ENCODE measurements around the gene PARN. TPM values are rescaled to one million over a fixed set of nuclear protein-coding genes. Genes with fewer than 3 reads are reported as not detected.

The PARN gene
- total RNA-seq, 1 donor from 2014 or later = 16.8 TPM

- no peaks in the 10 kb centered on the region for H3K9me3 ChIP-seq (replicated peaks)
- H3K4me1 ChIP-seq = peaks cover 29% of the 10 kb centered on the region
- H3K36me3 ChIP-seq = no peaks in the 10 kb centered on the region
- intact Hi-C loops (cut with micrococcal nuclease) = no loop called here
- H3K27ac ChIP-seq (replicated peaks) = no peak overlapping the region
- no peak overlapping the region for H3K4me3 ChIP-seq
- no peak for TF ChIP-seq CTCF (IDR thresholded peaks at IDR 0.05; ENCODE audit: borderline replicate concordance)
- H3K27me3 ChIP-seq (ENCODE audit: low read depth) = no peaks in the 10 kb centered on the region
- no peak for DNase-seq
Observed at GRCh38 chr16:14524979-14525378, 105.1 kb downstream of the PARN start.

DNA sequence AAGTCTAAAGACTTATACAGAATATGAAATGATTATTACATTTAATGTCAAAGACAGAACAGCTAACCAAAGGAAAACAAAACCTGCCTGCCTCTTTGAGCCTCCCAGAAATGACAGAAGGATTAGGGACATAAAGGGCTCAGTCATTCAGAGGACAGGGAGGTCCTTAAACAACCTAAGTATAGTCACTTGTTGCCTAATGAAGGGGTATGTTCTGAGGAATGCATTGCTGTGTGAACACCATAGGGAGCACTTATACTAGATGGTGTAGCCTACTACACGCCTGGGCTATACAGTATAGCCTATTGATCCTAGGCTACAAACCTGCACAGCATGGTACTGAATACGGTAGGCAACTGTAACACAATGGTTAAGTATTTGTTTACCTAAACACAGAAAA is 106.4 kb downstream of the PARN start:
- no peaks in the 10 kb centered on the region for H3K27me3 ChIP-seq (ENCODE audit: low read depth)
- H3K27ac ChIP-seq (replicated peaks) = no peak overlapping the region
- H3K4me1 ChIP-seq = peaks cover 26% of the 10 kb centered on the region
- H3K36me3 ChIP-seq = no peaks in the 10 kb centered on the region
- no peak for DNase-seq
- no peak for TF ChIP-seq CTCF (IDR thresholded peaks at IDR 0.05; ENCODE audit: borderline replicate concordance)
- intact Hi-C loops (cut with micrococcal nuclease) = no loop called here
- no peaks in the 10 kb centered on the region for H3K9me3 ChIP-seq (replicated peaks)
- H3K4me3 ChIP-seq = no peak overlapping the region

DNA sequence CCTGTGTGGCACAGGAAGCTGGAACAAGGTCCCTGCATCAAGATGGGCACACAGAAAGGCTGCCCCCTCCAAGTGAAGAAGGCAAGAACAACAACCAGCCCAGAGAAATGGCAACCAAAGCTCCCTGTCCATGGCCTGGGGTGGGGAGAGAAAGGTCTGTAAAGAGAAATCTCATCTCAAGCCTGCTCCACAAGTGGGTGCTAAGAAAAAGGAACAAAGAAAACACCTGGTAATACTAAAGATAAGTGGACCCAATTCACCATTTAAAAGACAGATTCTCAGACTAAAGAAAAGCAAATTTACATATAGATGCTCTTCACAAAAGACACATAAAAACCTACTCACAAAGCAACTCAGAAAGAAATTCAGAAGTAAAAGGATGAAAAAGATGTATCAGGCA is 107.4 kb downstream of the PARN start:
- no peak for DNase-seq
- Histone ChIP-seq H3K4me1 (peaks cover 16% of the 10 kb centered on the region), H3K9me3 (replicated peaks) (no peaks in the 10 kb centered on the region), H3K36me3 (no peaks in the 10 kb centered on the region), H3K4me3 (no peak overlapping the region), H3K27ac (replicated peaks) (no peak overlapping the region), H3K27me3 (ENCODE audit: low read depth) (no peaks in the 10 kb centered on the region)
- no peak for TF ChIP-seq CTCF (IDR thresholded peaks at IDR 0.05; ENCODE audit: borderline replicate concordance)
- intact Hi-C loops (cut with micrococcal nuclease) = no loop called here

DNA sequence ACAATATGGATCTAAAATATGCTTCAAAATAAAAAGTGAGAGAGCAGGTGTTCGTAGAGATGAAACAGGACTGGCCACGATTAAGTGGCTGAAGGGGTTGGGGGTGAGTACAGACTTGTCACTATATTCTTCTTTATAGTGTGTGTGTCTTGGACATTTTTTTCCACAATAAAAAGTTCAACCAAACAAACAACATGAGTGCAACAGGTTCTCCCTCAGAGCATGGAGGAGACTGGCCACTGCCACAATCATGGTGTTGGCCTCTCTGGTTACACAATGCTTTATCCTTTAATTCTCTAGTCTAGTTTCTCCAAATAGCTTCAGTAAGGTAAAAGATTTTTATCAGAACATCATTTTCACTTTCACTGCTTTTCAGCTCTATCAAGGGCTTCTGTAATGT is 109.3 kb downstream of the PARN start:
- H3K36me3 ChIP-seq = no peaks in the 10 kb centered on the region
- H3K4me1 ChIP-seq = peaks cover 8% of the 10 kb centered on the region
- H3K9me3 ChIP-seq (replicated peaks) = no peaks in the 10 kb centered on the region
- TF ChIP-seq CTCF (IDR thresholded peaks at IDR 0.05; ENCODE audit: borderline replicate concordance) = no peak
- no peak overlapping the region for H3K4me3 ChIP-seq
- no peak for DNase-seq
- intact Hi-C loops (cut with micrococcal nuclease) = no loop called here
- no peaks in the 10 kb centered on the region for H3K27me3 ChIP-seq (ENCODE audit: low read depth)
- H3K27ac ChIP-seq (replicated peaks) = no peak overlapping the region

GRCh38 chr16:14514967-14515366 is 115.1 kb downstream of the PARN start:
- peaks cover 27% of the 10 kb centered on the region for H3K4me1 ChIP-seq
- no peak overlapping the region for H3K27ac ChIP-seq (replicated peaks)
- no peak for TF ChIP-seq CTCF (IDR thresholded peaks at IDR 0.05; ENCODE audit: borderline replicate concordance)
- H3K4me3 ChIP-seq = no peak overlapping the region
- intact Hi-C loops (cut with micrococcal nuclease) = no loop called here
- no peaks in the 10 kb centered on the region for H3K36me3 ChIP-seq
- H3K9me3 ChIP-seq (replicated peaks) = no peaks in the 10 kb centered on the region
- DNase-seq = no peak
- H3K27me3 ChIP-seq (ENCODE audit: low read depth) = no peaks in the 10 kb centered on the region
